ENCODE results near the gene SENP8. TPM values are rescaled to one million over a fixed set of nuclear protein-coding genes. Genes with fewer than 3 reads are reported as not detected.

SENP8 gene
- total and polyA plus RNA-seq, 2 of the 8 experiments (the other 6 are each of a cell fraction or from before 2014, with no cell fraction given) = 4.1 to 6.0 TPM

GRCh38 chr15:72092691-72093090, 25.5 kb upstream of the SENP8 start (continued):
- no peak for TF ChIP-seq HDAC2 (IDR thresholded peaks at IDR 0.05; ENCODE audit: borderline replicate concordance in 1 of 2, low read depth in 2 of 2, low read length in 2 of 2)
